ENCODE measurements around the gene PORCN. TPM values are rescaled to one million over a fixed set of nuclear protein-coding genes. Genes with fewer than 3 reads are reported as not detected.

Gene PORCN
- total RNA-seq, result 10 to 100 TPM; 19.4 to 20.3 TPM

DNA sequence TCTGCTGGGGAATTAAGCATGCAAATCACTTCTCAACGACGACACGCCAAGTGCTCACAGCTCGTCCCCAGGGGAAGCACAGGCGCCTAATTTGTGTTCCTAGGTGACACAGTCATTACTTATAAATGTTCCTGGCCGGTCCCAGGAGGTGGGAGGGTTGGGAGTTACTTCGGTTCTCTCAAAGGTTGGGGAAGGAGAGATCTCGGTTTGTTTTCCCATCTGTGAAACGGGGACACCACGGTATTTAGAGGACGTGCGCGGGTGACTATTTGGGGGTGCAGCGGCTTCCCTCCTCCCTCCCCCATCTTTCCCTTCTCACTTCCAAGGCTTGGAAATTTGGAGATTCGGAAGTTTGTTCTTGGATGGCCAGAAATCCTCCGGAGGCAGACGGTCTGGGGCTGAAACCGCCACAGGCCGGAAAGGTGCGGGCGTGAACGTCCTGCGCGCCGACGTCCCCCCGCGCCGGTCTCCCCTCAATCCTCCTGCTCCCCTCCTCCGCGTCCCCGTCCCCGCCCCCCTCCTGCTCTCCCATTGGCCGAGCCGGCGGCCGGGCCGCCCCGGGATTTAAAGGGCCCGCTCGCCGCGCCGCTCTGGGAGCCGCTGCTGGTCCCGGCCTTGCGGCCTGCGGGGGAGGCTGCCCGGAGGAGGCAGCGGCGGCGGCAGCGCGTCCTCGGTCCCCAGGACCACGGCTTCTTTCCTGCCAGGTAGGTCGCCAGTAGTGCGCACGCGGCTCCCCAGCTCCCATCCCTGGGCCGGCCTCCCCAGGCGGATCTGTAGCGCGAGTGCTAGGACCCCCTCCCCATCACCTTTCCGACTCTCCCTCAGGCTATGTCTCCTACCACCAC, at the start of gene PORCN:
Gene PORCN, plus strand, starts transcription at position 593 of the 845 bp plus-strand sequence. CDS start 829 bp downstream, outside the sequence.
- Mint-ChIP-seq H3K36me3 (ENCODE audit: insufficient read depth in 2 of 2) (peaks cover 0 to 1% of the 10 kb centered on the region in 2 donors), H3K9me3 (no peaks in the 10 kb centered on the region), H3K4me1 (ENCODE audit: low read depth) (peaks cover 8% of the 10 kb centered on the region), H3K27me3 (ENCODE audit: low read depth) (no peaks in the 10 kb centered on the region), H3K27ac (no peak within 1 kb of the TSS), H3K4me3 (peak within 1 kb of the TSS; percentile 88 to 91)
- DNase-seq, result peak; percentile 83 to 85
- ATAC-seq (replicated peaks in 1 of 2), result peak; percentile 98

DNA sequence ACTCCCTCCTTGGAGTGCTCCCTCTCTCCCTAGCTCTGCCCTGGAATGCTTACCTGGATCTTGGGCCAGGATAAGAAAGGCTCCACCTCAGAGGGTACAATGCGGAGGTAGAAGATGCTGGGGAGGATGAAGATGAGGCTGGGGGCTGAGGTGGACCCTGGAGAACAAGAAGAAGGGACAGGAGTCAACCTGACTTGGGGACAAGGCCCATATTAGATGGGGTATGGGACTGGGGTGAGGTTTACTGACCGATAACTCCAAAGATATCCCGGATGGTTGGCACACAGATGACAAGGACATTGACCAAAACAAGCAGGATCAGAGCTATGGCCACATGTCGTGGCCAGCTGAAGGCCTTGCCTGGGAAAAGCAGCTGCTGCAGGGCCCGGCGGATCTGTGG, 49.3 kb upstream of the PORCN start:
- Mint-ChIP-seq H3K27me3 (ENCODE audit: low read depth) (no peaks in the 10 kb centered on the region), H3K27ac (peak overlapping the region; percentile 38), H3K4me3 (no peak overlapping the region), H3K36me3 (ENCODE audit: insufficient read depth in 2 of 2) (peaks cover 10 to 25% of the 10 kb centered on the region in 2 donors), H3K4me1 (ENCODE audit: low read depth) (peaks cover 34% of the 10 kb centered on the region), H3K9me3 (no peaks in the 10 kb centered on the region)
- no peak for DNase-seq
- no peak for ATAC-seq (replicated peaks in 1 of 2)

DNA sequence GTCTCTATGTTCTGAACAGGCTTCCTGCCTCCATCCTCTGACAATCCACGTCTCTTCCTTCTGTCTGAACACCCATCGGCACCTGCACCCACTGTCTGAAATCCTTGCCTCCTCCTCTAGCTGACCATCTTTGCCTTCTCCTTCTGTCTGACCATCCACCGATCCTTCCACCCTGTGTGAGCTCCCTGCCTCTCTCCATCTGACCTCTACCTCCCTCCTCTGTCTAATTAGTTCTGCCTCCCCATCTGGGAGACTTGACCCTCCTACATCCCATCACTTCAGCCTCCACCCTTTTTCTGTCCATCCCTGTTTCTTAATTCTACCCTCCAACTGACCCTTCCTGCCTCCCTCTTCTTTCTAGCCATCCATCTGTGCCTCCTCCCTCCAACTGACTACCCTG, 48.8 kb upstream of the PORCN start:
- H3K27ac Mint-ChIP-seq, result peak overlapping the region; percentile 87

DNA sequence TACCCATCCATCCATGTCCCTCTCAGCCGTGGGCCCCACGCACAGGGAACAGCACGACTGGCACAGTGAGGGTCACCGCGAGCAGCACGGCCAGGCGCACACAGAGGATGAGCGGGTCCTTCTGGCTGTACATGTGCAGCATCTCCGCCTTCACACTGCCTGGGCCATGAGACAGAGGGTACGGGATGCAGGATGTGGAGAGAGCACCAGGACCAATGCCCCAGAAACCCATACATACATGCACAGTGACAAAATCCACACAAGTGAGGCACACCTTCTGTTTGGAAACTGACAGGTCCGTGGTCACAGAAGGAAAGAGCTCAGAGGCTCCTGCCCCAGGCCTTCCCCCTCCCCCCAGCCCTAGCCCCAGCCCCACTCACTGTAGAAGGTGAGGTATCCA, 48.2 kb upstream of the PORCN start:
- ATAC-seq (replicated peaks in 1 of 2), result no peak
- Mint-ChIP-seq H3K4me1 (ENCODE audit: low read depth) (peaks cover 46% of the 10 kb centered on the region), H3K4me3 (no peak overlapping the region), H3K9me3 (no peaks in the 10 kb centered on the region), H3K36me3 (ENCODE audit: insufficient read depth in 2 of 2) (peaks cover 13 to 28% of the 10 kb centered on the region in 2 donors), H3K27me3 (ENCODE audit: low read depth) (no peaks in the 10 kb centered on the region), H3K27ac (no peak overlapping the region)
- no peak for DNase-seq

More for the DNA sequence above, 48.8 kb upstream of the PORCN start:
- H3K4me1 Mint-ChIP-seq (ENCODE audit: low read depth), result peaks cover 40% of the 10 kb centered on the region
- no peaks in the 10 kb centered on the region for H3K27me3 Mint-ChIP-seq (ENCODE audit: low read depth)
- peak overlapping the region in 1 of 2 donors; percentile 8 for H3K4me3 Mint-ChIP-seq
- no peaks in the 10 kb centered on the region for H3K9me3 Mint-ChIP-seq
- no peak for DNase-seq
- H3K36me3 Mint-ChIP-seq (ENCODE audit: insufficient read depth in 2 of 2), result peaks cover 10 to 25% of the 10 kb centered on the region in 2 donors
- ATAC-seq (replicated peaks in 1 of 2), result no peak

DNA sequence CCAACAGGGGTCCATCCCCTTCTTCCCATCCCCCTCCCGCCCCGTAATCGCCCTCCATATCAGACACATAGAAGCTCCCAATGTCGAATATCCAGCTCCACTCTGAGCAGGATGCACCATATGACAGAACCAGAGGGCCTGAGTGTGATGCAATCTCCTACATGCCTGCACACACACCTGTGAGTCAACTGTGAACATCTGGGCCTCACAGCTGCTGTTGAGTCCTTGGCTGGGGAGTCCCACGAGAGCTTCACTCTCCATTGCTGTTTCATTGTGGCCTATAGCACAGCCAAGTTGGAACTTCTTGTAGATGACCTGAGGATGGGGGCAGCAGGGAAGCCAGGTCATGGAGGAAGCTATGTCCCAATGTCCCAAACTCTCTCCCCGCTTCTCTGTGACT, 47.0 kb upstream of the PORCN start:
- H3K4me3 Mint-ChIP-seq, result peak overlapping the region; percentile 20 to 22
- no peaks in the 10 kb centered on the region for H3K27me3 Mint-ChIP-seq (ENCODE audit: low read depth)
- peaks cover 19 to 28% of the 10 kb centered on the region in 2 donors for H3K36me3 Mint-ChIP-seq (ENCODE audit: insufficient read depth in 2 of 2)
- peaks cover 58% of the 10 kb centered on the region for H3K4me1 Mint-ChIP-seq (ENCODE audit: low read depth)
- H3K27ac Mint-ChIP-seq, result peak overlapping the region; percentile 79
- H3K9me3 Mint-ChIP-seq, result no peaks in the 10 kb centered on the region
- DNase-seq (peak; percentile 37 to 63), ATAC-seq (replicated peaks in 1 of 2) (peak; percentile 95 to 96)

DNA sequence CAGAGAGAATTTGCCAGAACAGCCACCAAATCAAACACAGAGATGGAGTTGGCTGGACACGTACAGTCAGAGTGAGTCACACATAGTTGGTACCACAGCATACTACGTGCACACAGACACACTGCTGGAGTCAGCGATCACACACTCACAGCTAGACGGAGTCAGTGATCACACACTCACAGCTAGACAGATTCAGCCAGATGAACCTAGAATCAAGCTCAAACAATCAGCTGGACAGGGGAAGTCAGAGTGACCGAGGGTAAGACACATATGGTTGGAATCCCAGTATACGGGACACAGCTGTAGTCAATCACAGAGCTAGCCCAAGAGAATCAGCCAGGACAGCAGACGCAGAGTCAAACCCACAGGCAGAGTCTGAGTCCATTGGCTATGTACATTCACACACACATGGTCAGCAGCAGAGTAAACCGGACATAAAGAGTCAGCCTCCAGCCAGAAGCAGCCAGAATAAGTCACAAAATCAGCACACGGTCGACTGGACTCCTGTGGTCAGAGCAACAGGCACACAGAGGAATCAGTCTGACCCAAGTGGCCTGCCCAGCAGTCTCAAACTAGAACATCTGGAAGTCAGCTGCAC, 43.4 kb upstream of the PORCN start:
- Mint-ChIP-seq H3K27ac (no peak overlapping the region), H3K27me3 (ENCODE audit: low read depth) (peaks cover 8% of the 10 kb centered on the region), H3K9me3 (no peaks in the 10 kb centered on the region), H3K4me1 (ENCODE audit: low read depth) (peaks cover 73% of the 10 kb centered on the region), H3K4me3 (peak overlapping the region; percentile 32 to 41), H3K36me3 (ENCODE audit: insufficient read depth in 2 of 2) (peaks cover 19 to 23% of the 10 kb centered on the region in 2 donors)
- no peak for ATAC-seq (replicated peaks in 1 of 2)
- DNase-seq, result no peak

DNA sequence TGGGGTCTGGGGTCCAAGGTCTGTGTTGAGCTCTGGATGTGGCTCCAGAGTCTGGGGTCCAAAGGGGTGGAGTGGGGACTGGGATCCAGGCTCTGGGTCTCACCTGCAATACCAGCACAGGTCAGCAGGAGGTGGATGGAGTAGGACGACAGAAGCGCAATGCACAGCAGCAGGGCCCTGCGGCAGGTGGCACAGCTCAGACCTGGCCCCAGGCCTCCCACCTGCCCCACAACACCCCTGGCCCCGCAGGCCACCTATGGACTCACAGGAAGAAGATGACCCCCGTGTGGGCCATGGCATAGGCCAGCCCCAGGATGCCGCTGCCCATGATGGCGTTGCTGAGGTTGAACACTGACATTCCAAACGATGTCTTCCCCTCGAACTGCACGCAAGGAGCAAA, 42.1 kb upstream of the PORCN start:
- H3K36me3 Mint-ChIP-seq (ENCODE audit: insufficient read depth in 2 of 2), result peaks cover 15 to 23% of the 10 kb centered on the region in 2 donors
- no peaks in the 10 kb centered on the region for H3K9me3 Mint-ChIP-seq
- H3K4me3 Mint-ChIP-seq, result peak overlapping the region; percentile 91 to 94
- peaks cover 12% of the 10 kb centered on the region for H3K27me3 Mint-ChIP-seq (ENCODE audit: low read depth)
- DNase-seq (peak; percentile 16 to 26), ATAC-seq (replicated peaks in 1 of 2) (no peak)
- H3K4me1 Mint-ChIP-seq (ENCODE audit: low read depth), result peaks cover 66% of the 10 kb centered on the region
- H3K27ac Mint-ChIP-seq, result no peak overlapping the region

DNA sequence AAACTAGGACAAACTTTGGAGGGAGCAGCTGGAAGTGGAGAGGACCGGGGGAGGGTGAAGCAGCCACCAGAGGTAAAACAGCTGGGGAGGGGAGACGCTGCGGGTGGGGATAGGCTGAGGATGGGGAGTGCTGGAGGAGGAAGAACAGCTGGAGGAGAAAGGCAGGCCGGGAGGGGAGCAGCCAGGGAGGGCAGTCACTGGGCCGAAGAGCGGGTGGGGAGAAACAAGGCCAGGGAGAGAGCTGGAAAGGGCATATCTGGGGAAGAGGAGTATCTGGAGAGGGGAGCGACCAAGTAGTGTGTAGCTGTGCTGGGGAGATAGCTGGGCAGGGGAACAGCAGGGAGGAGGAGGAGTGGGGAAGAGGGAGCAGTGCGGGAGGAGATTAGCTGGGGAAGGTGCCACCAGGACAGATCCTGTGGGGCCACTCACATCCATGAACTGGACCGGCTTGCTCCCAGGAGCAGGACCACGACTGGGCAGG, 41.5 kb upstream of the PORCN start:
- H3K36me3 Mint-ChIP-seq (ENCODE audit: insufficient read depth in 2 of 2), result peaks cover 15 to 23% of the 10 kb centered on the region in 2 donors
- no peak for ATAC-seq (replicated peaks in 1 of 2)

DNA sequence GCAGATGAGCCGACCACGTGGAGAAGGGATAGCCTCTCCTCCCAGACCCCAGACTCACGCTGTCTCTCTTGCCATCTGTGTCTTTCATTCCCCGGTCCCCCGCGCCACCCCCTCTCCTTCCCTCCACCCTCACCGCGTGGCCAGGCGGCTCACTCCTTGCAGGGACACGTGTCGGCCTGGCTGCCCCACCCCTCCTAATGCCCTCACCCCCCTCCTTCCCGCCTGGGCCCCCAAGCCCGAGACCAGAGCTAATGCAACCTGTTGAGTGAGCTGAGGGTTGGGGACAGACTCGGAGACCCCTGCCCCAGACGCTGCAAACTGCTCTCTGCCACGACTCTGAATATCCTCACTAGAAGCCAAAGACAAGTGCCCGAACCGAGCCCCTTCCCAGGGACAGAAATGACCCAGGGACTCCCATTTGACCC, 40.5 kb upstream of the PORCN start:
- DNase-seq (peak; percentile 41 to 48), ATAC-seq (replicated peaks in 1 of 2) (peak; percentile 46 to 62)
- H3K4me3 Mint-ChIP-seq, result peak overlapping the region; percentile 91 to 94
- peak overlapping the region; percentile 94 for H3K27ac Mint-ChIP-seq
- H3K27me3 Mint-ChIP-seq (ENCODE audit: low read depth), result peaks cover 12% of the 10 kb centered on the region
- peaks cover 56% of the 10 kb centered on the region for H3K4me1 Mint-ChIP-seq (ENCODE audit: low read depth)
- H3K9me3 Mint-ChIP-seq, result no peaks in the 10 kb centered on the region
- peaks cover 11 to 23% of the 10 kb centered on the region in 2 donors for H3K36me3 Mint-ChIP-seq (ENCODE audit: insufficient read depth in 2 of 2)

More for the DNA sequence above, 41.5 kb upstream of the PORCN start:
- H3K4me3 Mint-ChIP-seq, result peak overlapping the region; percentile 91 to 94
- peaks cover 12% of the 10 kb centered on the region for H3K27me3 Mint-ChIP-seq (ENCODE audit: low read depth)
- DNase-seq, result no peak
- no peaks in the 10 kb centered on the region for H3K9me3 Mint-ChIP-seq
- H3K27ac Mint-ChIP-seq, result peak overlapping the region; percentile 61
- H3K4me1 Mint-ChIP-seq (ENCODE audit: low read depth), result peaks cover 61% of the 10 kb centered on the region

DNA sequence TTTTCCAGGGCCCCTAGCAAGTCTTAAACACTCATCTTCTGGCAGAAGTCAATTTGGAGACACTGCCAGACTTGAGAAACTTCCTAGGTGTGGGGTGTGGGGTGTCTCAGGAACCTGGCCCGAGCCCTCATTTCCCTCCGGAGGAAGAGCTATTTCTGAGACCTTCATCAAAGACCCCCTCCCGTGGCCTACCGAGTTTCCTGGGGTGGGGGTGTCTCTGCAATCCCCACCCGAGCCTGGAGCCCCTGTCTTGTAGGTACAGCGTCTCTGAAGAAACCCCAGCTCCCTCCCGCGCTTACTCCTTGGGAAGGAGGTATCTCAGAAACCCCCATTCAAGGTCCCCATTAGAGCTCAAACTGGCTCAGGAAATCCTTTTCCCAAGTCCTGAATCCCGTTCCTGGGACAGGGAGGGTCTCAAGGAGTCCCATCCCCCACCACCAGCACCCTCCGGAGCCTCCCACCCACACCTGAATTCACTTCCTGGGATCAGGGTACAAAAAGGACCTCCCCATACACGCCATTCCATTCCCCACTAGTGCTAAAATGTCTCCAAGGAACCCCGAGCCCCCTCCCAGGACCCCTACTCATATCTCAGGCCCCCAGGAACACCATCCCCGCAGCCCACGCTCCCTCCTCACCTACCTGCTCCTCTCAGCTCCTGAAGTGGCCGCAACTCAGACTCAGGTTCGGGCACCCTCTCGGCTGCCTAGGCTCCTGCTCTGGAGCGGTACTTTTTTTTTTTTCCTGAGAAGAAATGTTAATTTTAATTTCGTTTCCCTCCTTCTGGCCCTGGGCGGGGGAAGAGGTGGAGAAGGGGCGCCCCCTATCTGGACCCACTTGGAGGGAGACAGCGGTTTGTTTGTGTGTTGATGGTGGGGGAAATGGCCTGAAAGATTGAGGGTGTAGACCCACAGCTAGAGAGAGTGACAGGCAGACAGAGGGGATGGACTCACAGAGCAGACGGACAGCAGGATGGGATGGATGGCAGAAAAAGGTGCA, 39.8 kb upstream of the PORCN start:
- peak overlapping the region; percentile 94 for H3K27ac Mint-ChIP-seq
- peak overlapping the region; percentile 91 to 94 for H3K4me3 Mint-ChIP-seq
- H3K9me3 Mint-ChIP-seq, result no peaks in the 10 kb centered on the region
- ATAC-seq (replicated peaks in 1 of 2) (peak; percentile 65 to 68), DNase-seq (peak; percentile 54 to 56)
- peaks cover 12% of the 10 kb centered on the region for H3K27me3 Mint-ChIP-seq (ENCODE audit: low read depth)
- H3K36me3 Mint-ChIP-seq (ENCODE audit: insufficient read depth in 2 of 2), result peaks cover 9 to 22% of the 10 kb centered on the region in 2 donors
- H3K4me1 Mint-ChIP-seq (ENCODE audit: low read depth), result peaks cover 50% of the 10 kb centered on the region

DNA sequence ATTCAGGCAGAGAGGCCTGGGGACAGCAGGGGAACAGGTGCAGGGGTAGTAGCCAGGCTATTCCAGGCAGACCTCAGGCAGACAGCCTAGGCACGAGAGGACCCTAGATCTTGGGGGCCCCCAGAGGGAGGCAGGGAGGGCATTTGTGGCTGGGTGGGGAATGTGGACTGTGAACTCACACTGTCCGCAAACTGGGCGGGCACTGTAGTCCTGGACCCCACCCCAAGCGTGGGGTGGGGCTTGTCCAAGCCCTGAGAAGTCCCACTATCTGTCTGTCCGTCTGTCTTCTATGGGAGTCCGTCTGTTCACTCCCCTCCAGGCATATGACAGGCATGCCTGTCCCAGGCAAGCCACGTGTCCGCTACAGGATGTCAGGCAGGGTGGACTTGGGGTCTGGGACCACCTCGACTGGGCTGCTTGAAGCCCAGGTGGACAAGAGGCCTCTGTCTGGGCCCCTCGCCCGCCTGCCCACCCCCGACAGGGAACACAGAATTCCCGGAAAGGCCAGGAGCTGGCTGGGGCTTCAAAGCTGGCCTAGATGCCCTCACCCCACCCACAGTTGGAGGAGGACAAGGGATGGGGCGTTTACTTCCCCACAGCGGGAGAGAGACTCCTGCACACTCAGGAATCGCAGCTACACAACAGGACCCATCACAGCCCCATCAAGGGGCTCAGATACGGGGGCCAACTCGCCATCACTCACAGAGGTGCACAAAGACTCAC, 38.5 kb upstream of the PORCN start, which contains the start of gene SLC38A5:
Gene SLC38A5, minus strand, starts transcription at position 151 of the 723 bp plus-strand sequence. CDS start 2,336 bp downstream, outside the sequence.
- no peak for ATAC-seq (replicated peaks in 1 of 2)
- H3K9me3 Mint-ChIP-seq, result no peaks in the 10 kb centered on the region

DNA sequence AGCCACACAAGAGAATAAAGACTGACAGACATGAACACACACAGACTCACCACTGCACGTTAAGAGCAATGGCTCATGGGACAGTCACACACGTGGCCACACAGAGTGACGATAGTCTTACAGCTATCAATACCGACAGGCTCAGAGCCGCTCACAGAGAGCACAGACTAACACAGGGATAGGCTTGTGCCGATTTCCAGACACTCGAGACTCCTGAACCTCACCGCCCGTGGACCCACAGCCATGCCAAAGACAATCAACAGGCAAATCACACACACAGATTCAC, 38.0 kb upstream of the PORCN start:
- H3K4me1 Mint-ChIP-seq (ENCODE audit: low read depth), result peaks cover 37% of the 10 kb centered on the region
- H3K9me3 Mint-ChIP-seq, result no peaks in the 10 kb centered on the region
- H3K27me3 Mint-ChIP-seq (ENCODE audit: low read depth), result peaks cover 12% of the 10 kb centered on the region
- ATAC-seq (replicated peaks in 1 of 2) (no peak), DNase-seq (no peak)
- peaks cover 2 to 17% of the 10 kb centered on the region in 2 donors for H3K36me3 Mint-ChIP-seq (ENCODE audit: insufficient read depth in 2 of 2)
- no peak overlapping the region for H3K4me3 Mint-ChIP-seq
- no peak overlapping the region for H3K27ac Mint-ChIP-seq

More for the DNA sequence above, 38.5 kb upstream of the PORCN start, which contains the start of gene SLC38A5:
- Mint-ChIP-seq H3K27ac (peak within 1 kb of the TSS; percentile 94), H3K4me1 (ENCODE audit: low read depth) (peaks cover 42% of the 10 kb centered on the region), H3K27me3 (ENCODE audit: low read depth) (peaks cover 12% of the 10 kb centered on the region), H3K36me3 (ENCODE audit: insufficient read depth in 2 of 2) (peaks cover 3 to 19% of the 10 kb centered on the region in 2 donors), H3K4me3 (peak within 1 kb of the TSS; percentile 91 to 94)
- DNase-seq, result no peak
